Gastroesophageal sphincter (tissue), 4 donors: ENCODE results near the gene CD1D. TPM values are rescaled to one million over a fixed set of nuclear protein-coding genes. Genes with fewer than 3 reads are reported as not detected.

Source experiments
- ATAC-seq: fragments of 150-250 bp; one replicate; pipeline ENCODE4 v1.9.1; 2016; ENCODE audit warnings: mild to moderate bottlenecking, moderate library complexity
- H3K27ac ChIP-seq, 4 donors: fragments of 200-600 bp; sonication (generic) in 3 of 4; 1 replicate in 3 of 4; 2 replicates in 1 of 4; pipeline ENCODE4 v1.5.1; 2016 to 2019
- H3K27me3 ChIP-seq: fragments of 200-600 bp; sonication (generic); one replicate; pipeline ENCODE4 v1.5.1; 2019
- H3K36me3 ChIP-seq, 2 donors: fragments of 200-600 bp; sonication (generic); one replicate each; pipeline ENCODE4 v1.5.1; 2019; ENCODE audit warnings: control low read depth in 1 of 2
- H3K4me1 ChIP-seq, 3 donors: fragments of 200-600 bp; sonication (generic); 1 replicate in 2 of 3; 2 replicates in 1 of 3; pipeline ENCODE4 v1.5.1; 2016 to 2019; ENCODE audit warnings: control low read depth in 2 of 3
- H3K4me3 ChIP-seq, 2 donors: fragments of 200-600 bp; sonication (generic); one replicate each; pipeline ENCODE4 v1.5.1; 2019; ENCODE audit warnings: mild to moderate bottlenecking in 1 of 2, moderate library complexity in 1 of 2
- H3K9me3 ChIP-seq, 3 donors: fragments of 200-600 bp; sonication (generic); one replicate each; pipeline ENCODE4 v1.5.1; 2017 to 2019; ENCODE audit warnings: control low read depth in 2 of 3
- EP300 ChIP-seq: sonication (generic); formaldehyde crosslinking; IDR thresholded peaks from one replicate; pipeline ENCODE4 v1.6.1; 2017; ENCODE audit warnings: antibody characterized with exemption, mild to moderate bottlenecking
- POLR2A ChIP-seq, 2 donors: fragments of 450-650 bp; IDR thresholded peaks; one replicate each; pipeline ENCODE4 v1.6.1; 2017; ENCODE audit warnings: antibody characterized with exemption in 2 of 2, mild to moderate bottlenecking in 2 of 2, moderate library complexity in 1 of 2
- POLR2AphosphoS5 ChIP-seq: sonication (generic); formaldehyde crosslinking; IDR thresholded peaks from one replicate; pipeline ENCODE4 v1.6.1; 2017; ENCODE audit warnings: antibody characterized with exemption
- WGBS, 2 donors: methylation state at CpG; one replicate each; pipeline ENCODE4 v1.1.5; 2018; ENCODE audit warnings: low coverage in 1 of 2; 5-methylcytosine and 5-hydroxymethylcytosine counted together
- total RNA-seq, 4 donors: library from RNA; depleted of rRNA; stranded (reverse); fragments of >200 nt; gene quantifications; one replicate each; pipeline ENCODE4 v1.1.0, GENCODE V29; 2016
- TF ChIP-seq, protein P1 (sequence below), 4 experiments: fragments of 200-600 bp in 2 of 4; fragments of 450-650 bp in 2 of 4; sonication (generic) in 1 of 4; IDR thresholded peaks; one replicate each; pipeline ENCODE4 v1.5.1; 2017 to 2019; ENCODE audit warnings: antibody characterized with exemption in 4 of 4, mild to moderate bottlenecking in 2 of 4, moderate library complexity in 2 of 4

CD1D gene
- total RNA-seq, 4 donors from 2014 or later, result 0.16 to 2.7 (median 0.94) TPM

DNA sequence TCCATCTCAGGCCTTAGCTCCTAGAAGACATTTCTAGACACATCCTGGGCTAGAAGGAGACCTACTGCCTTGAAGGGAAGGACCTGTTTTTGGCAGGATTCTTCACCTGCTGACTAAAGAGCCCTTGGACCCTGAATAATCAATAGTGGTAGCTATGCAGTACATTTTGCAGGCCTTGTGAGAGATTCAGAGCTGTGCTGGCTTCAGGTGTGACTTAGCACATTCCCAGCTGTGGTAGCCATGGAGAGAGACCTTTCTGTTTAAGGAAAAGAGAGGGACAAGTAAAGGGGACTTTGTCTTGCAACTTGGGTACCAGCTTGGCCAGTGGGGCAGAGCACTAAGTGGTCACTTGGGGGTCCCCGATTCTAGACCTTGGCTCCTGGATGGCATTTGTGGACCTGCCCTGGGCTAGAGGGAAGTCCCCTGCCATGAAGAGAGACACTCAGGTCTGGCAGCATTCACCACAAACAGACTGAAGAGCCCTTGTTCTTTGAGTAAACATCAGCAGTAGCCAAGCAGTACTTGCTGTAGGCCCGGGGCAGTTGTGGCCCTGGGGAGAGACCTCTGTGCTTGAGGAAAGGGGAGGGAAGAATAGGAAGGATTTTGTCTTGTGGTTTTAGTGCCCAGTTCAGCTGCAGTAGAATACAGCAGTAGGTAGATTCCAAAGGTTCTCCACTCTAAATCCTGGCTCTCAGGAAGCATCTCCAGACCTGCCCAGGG is 47.4 kb downstream of the CD1D start:
- ATAC-seq, result no peak
- Histone ChIP-seq H3K27me3 (no peaks in the 10 kb centered on the region), H3K27ac (no peak overlapping the region), H3K36me3 (no peaks in the 10 kb centered on the region), H3K4me3 (no peak overlapping the region), H3K9me3 (no peaks in the 10 kb centered on the region), H3K4me1 (no peaks in the 10 kb centered on the region)
- WGBS, 2 donors, result 100% methylated on average over 1 of the region's 2 CpGs; no CpG with 5 or more reads in 1 of the 2 donors
- TF ChIP-seq, protein P1, sequence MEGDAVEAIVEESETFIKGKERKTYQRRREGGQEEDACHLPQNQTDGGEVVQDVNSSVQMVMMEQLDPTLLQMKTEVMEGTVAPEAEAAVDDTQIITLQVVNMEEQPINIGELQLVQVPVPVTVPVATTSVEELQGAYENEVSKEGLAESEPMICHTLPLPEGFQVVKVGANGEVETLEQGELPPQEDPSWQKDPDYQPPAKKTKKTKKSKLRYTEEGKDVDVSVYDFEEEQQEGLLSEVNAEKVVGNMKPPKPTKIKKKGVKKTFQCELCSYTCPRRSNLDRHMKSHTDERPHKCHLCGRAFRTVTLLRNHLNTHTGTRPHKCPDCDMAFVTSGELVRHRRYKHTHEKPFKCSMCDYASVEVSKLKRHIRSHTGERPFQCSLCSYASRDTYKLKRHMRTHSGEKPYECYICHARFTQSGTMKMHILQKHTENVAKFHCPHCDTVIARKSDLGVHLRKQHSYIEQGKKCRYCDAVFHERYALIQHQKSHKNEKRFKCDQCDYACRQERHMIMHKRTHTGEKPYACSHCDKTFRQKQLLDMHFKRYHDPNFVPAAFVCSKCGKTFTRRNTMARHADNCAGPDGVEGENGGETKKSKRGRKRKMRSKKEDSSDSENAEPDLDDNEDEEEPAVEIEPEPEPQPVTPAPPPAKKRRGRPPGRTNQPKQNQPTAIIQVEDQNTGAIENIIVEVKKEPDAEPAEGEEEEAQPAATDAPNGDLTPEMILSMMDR (IDR thresholded peaks at IDR 0.05), result no peak
- TF ChIP-seq POLR2A (IDR thresholded peaks at IDR 0.05), result no peak
- TF ChIP-seq POLR2AphosphoS5, result no peak
- no peak for TF ChIP-seq EP300

Other genes with a start within 250 kb of the CD1D start
- gene KIRREL1, start 187.2 kb upstream of the CD1D start, total RNA-seq, result 10 to 100 TPM; 43.1 to 73.1 (median 48.1) TPM
- not detected for gene CD1A, start 73.5 kb downstream of the CD1D start, total RNA-seq
- 1 to 10 TPM in 1 of 4 donors, not detected in 3; 1.8 TPM for gene CD1C, start 109.0 kb downstream of the CD1D start, total RNA-seq
- gene CD1B, start 150.6 kb downstream of the CD1D start, total RNA-seq, result not detected
- gene CD1E, start 173.0 kb downstream of the CD1D start, total RNA-seq, result under 1 TPM in 1 of 4 donors, not detected in 3; 0.49 TPM
- not detected for gene OR10T2, start 218.6 kb downstream of the CD1D start, total RNA-seq
- not detected for gene OR10K2, start 245.3 kb downstream of the CD1D start, total RNA-seq